ENCODE results near the gene STX8.

Gene STX8

GRCh38 chr17:9230861-9231260 is 344.8 kb downstream of the STX8 start:
- no peaks in the 10 kb centered on the region for H3K4me1 ChIP-seq (ENCODE audit: insufficient read depth, low read length)
- no peaks in the 10 kb centered on the region; the same call in 1 of the 2 replicates for H3K36me3 ChIP-seq (ENCODE audit: insufficient read depth, low read length)
- ATAC-seq (ENCODE audit: insufficient read depth, low read depth), result no peak
- no peak overlapping the region for H3K27ac ChIP-seq (ENCODE audit: low read length)
- no peak for DNase-seq
- H3K79me2 ChIP-seq (ENCODE audit: insufficient read depth, low read length), result no peaks in the 10 kb centered on the region
- H3K9me3 ChIP-seq (ENCODE audit: insufficient read depth, low read length, severe bottlenecking), result no peaks in the 10 kb centered on the region
- H2AFZ ChIP-seq (ENCODE audit: low read depth, low read length), result no peak overlapping the region
- H4K20me1 ChIP-seq (ENCODE audit: insufficient read depth, low read length), result no peaks in the 10 kb centered on the region; the same call in 1 of the 2 replicates
- H3K4me2 ChIP-seq (ENCODE audit: insufficient read depth, low read length), result no peak overlapping the region
- no peak overlapping the region for H3K4me3 ChIP-seq (ENCODE audit: low read depth in 1 of 2, low read length in 2 of 2)
- no peaks in the 10 kb centered on the region for H3K27me3 ChIP-seq (ENCODE audit: insufficient read depth, low read length, poor library complexity)
- H3K9ac ChIP-seq (ENCODE audit: low read depth, low read length), result no peak overlapping the region
- TF ChIP-seq, protein P1, sequence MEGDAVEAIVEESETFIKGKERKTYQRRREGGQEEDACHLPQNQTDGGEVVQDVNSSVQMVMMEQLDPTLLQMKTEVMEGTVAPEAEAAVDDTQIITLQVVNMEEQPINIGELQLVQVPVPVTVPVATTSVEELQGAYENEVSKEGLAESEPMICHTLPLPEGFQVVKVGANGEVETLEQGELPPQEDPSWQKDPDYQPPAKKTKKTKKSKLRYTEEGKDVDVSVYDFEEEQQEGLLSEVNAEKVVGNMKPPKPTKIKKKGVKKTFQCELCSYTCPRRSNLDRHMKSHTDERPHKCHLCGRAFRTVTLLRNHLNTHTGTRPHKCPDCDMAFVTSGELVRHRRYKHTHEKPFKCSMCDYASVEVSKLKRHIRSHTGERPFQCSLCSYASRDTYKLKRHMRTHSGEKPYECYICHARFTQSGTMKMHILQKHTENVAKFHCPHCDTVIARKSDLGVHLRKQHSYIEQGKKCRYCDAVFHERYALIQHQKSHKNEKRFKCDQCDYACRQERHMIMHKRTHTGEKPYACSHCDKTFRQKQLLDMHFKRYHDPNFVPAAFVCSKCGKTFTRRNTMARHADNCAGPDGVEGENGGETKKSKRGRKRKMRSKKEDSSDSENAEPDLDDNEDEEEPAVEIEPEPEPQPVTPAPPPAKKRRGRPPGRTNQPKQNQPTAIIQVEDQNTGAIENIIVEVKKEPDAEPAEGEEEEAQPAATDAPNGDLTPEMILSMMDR (IDR thresholded peaks at IDR 0.05; ENCODE audit: borderline replicate concordance, extremely low read depth, low read length, poor library complexity, severe bottlenecking), result no peak
- no peak for TF ChIP-seq EZH2 (IDR thresholded peaks at IDR 0.05; ENCODE audit: borderline replicate concordance, low read depth, low read length, severe bottlenecking)

- H2AFZ ChIP-seq (ENCODE audit: low read depth, low read length), result no peak overlapping the region
- no peak overlapping the region for H3K27ac ChIP-seq (ENCODE audit: low read length)
- no peak for ATAC-seq (ENCODE audit: insufficient read depth, low read depth)
- no peaks in the 10 kb centered on the region; the same call in 1 of the 2 replicates for H4K20me1 ChIP-seq (ENCODE audit: insufficient read depth, low read length)
- TF ChIP-seq, protein P1 (IDR thresholded peaks at IDR 0.05; ENCODE audit: borderline replicate concordance, extremely low read depth, low read length, poor library complexity, severe bottlenecking), result no peak
- TF ChIP-seq EZH2 (IDR thresholded peaks at IDR 0.05; ENCODE audit: borderline replicate concordance, low read depth, low read length, severe bottlenecking), result no peak
- no peaks in the 10 kb centered on the region; the same call in 1 of the 2 replicates for H3K36me3 ChIP-seq (ENCODE audit: insufficient read depth, low read length)
- H3K9me3 ChIP-seq (ENCODE audit: insufficient read depth, low read length, severe bottlenecking), result no peaks in the 10 kb centered on the region
- H3K4me2 ChIP-seq (ENCODE audit: insufficient read depth, low read length), result no peak overlapping the region
- no peak overlapping the region for H3K9ac ChIP-seq (ENCODE audit: low read depth, low read length)
- no peak for DNase-seq
- no peaks in the 10 kb centered on the region for H3K4me1 ChIP-seq (ENCODE audit: insufficient read depth, low read length)
- H3K79me2 ChIP-seq (ENCODE audit: insufficient read depth, low read length), result no peaks in the 10 kb centered on the region
- no peaks in the 10 kb centered on the region for H3K27me3 ChIP-seq (ENCODE audit: insufficient read depth, low read length, poor library complexity)
- no peak overlapping the region for H3K4me3 ChIP-seq (ENCODE audit: low read depth in 1 of 2, low read length in 2 of 2)
Measured at GRCh38 chr17:9230346-9230745, 345.3 kb downstream of the STX8 start.

DNA sequence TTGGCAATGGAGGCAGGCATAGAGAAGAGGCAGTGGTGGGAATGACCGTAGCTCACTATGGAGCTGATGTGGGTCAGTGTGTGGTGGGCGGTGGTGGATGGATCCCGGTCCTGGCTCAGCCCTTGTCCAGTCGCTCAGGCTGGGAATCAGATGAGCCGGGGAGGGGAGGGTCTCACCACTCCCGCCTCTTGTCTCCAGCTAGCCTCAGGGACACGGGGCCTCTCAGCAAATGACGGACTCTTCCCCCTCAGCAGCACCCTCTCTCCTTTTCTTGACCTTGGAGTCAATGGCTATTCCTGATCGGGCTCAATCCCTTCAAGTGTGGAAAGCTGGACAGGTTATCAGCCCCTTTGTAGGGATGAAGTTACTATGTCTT is 345.8 kb downstream of the STX8 start:
- H3K27me3 ChIP-seq (ENCODE audit: insufficient read depth, low read length, poor library complexity), result no peaks in the 10 kb centered on the region
- no peaks in the 10 kb centered on the region for H3K79me2 ChIP-seq (ENCODE audit: insufficient read depth, low read length)
- no peaks in the 10 kb centered on the region; the same call in 1 of the 2 replicates for H4K20me1 ChIP-seq (ENCODE audit: insufficient read depth, low read length)
- TF ChIP-seq EZH2 (IDR thresholded peaks at IDR 0.05; ENCODE audit: borderline replicate concordance, low read depth, low read length, severe bottlenecking), result no peak
- TF ChIP-seq, protein P1 (IDR thresholded peaks at IDR 0.05; ENCODE audit: borderline replicate concordance, extremely low read depth, low read length, poor library complexity, severe bottlenecking), result no peak
- no peak overlapping the region for H3K4me2 ChIP-seq (ENCODE audit: insufficient read depth, low read length)
- H3K4me1 ChIP-seq (ENCODE audit: insufficient read depth, low read length), result no peaks in the 10 kb centered on the region
- H3K9ac ChIP-seq (ENCODE audit: low read depth, low read length), result no peak overlapping the region
- H3K9me3 ChIP-seq (ENCODE audit: insufficient read depth, low read length, severe bottlenecking), result no peaks in the 10 kb centered on the region
- H3K4me3 ChIP-seq (ENCODE audit: low read depth in 1 of 2, low read length in 2 of 2), result no peak overlapping the region
- H2AFZ ChIP-seq (ENCODE audit: low read depth, low read length), result no peak overlapping the region
- H3K36me3 ChIP-seq (ENCODE audit: insufficient read depth, low read length), result no peaks in the 10 kb centered on the region; the same call in 1 of the 2 replicates
- no peak overlapping the region for H3K27ac ChIP-seq (ENCODE audit: low read length)
- ATAC-seq (ENCODE audit: insufficient read depth, low read depth) (no peak), DNase-seq (no peak)

Data from DND-41 (cell line).